Frontal cortex (tissue), 4 donors: ENCODE data around the gene GPT2. TPM values are rescaled to one million over a fixed set of nuclear protein-coding genes. Genes with fewer than 3 reads are reported as not detected.

Experiments
- DNase-seq, 2 donors: peaks; one replicate each; pipeline ENCODE4 v3.0.0; 2012; ENCODE audit warnings: low spot score in 2 of 2
- FAIRE-seq: peaks from 2 replicates; lab custom pipeline; 2012; peaks lifted over from hg19 to GRCh38; lab: Jason Lieb, UNC
- total RNA-seq: library from RNA; depleted of rRNA; stranded (reverse); fragments of >200 nt; gene quantifications from one replicate; pipeline ENCODE4 v1.2.3, GENCODE V29; 2014
- donor health status: control.
- donor health status: control.
- donor health status: control.

Gene GPT2
- total RNA-seq: 19.6 TPM

- DNase-seq (peak; percentile 87 to 89), FAIRE-seq (no peak)
These were observed at the start of gene GPT2 for GRCh38 chr16:46883690-46884512. Gene GPT2, plus strand, starts transcription at chr16:46884362. Its CDS starts 354 bp downstream, at chr16:46884716.

GRCh38 chr16:46836534-46837530 lies 47.3 kb upstream of the GPT2 start:
- no peak for FAIRE-seq
- no peak for DNase-seq

GRCh38 chr16:46839986-46840443 lies 44.1 kb upstream of the GPT2 start:
- no peak for FAIRE-seq
- no peak for DNase-seq

- DNase-seq (no peak), FAIRE-seq (no peak)
These were observed 41.8 kb upstream of the GPT2 start for GRCh38 chr16:46842192-46842895.

- no peak for DNase-seq
- no peak for FAIRE-seq
These were observed 40.1 kb upstream of the GPT2 start for GRCh38 chr16:46843898-46844642.

GRCh38 chr16:46844771-46845170 lies 39.4 kb upstream of the GPT2 start:
- no peak for FAIRE-seq
- DNase-seq: no peak

- no peak for FAIRE-seq
- DNase-seq: no peak
These were observed 38.2 kb upstream of the GPT2 start for GRCh38 chr16:46845952-46846351.

GRCh38 chr16:46848768-46849764 lies 35.1 kb upstream of the GPT2 start:
- DNase-seq: no peak
- no peak for FAIRE-seq

- DNase-seq (no peak), FAIRE-seq (no peak)
These were observed 33.3 kb upstream of the GPT2 start for GRCh38 chr16:46850619-46851555.

- no peak for DNase-seq
- FAIRE-seq: no peak
These were observed 32.0 kb upstream of the GPT2 start for GRCh38 chr16:46852130-46852529.

GRCh38 chr16:46853713-46854443 lies 30.3 kb upstream of the GPT2 start:
- DNase-seq (peak; percentile 74 to 76), FAIRE-seq (no peak)

- FAIRE-seq (no peak), DNase-seq (no peak)
These were observed 29.3 kb upstream of the GPT2 start for GRCh38 chr16:46854846-46855245.

- FAIRE-seq (no peak), DNase-seq (no peak)
These were observed 28.8 kb upstream of the GPT2 start for GRCh38 chr16:46855389-46855788.

GRCh38 chr16:46857368-46857945 lies 26.7 kb upstream of the GPT2 start:
- FAIRE-seq: no peak

GRCh38 chr16:46858151-46858550 lies 26.0 kb upstream of the GPT2 start:
- DNase-seq: no peak

More at GRCh38 chr16:46857368-46857945, 26.7 kb upstream of the GPT2 start:
- peak in 1 of 2 donors; percentile 62 for DNase-seq

GRCh38 chr16:46859719-46860152 lies 24.4 kb upstream of the GPT2 start:
- FAIRE-seq: no peak
- DNase-seq: no peak

More at GRCh38 chr16:46858151-46858550, 26.0 kb upstream of the GPT2 start:
- FAIRE-seq: no peak
